Colonic mucosa (tissue), 4 donors: ENCODE data around the gene MED13L. TPM values are rescaled to one million over a fixed set of nuclear protein-coding genes. Genes with fewer than 3 reads are reported as not detected.

Experiments used
- DNase-seq: peaks from one replicate; pipeline ENCODE4 v3.0.0-alpha.2; 2020
- H3K27ac ChIP-seq: fragments of 200-600 bp; one replicate; pipeline ENCODE4 v1.8.0; 2021
- H3K27me3 ChIP-seq: fragments of 200-600 bp; one replicate; pipeline ENCODE4 v1.8.0; 2021
- H3K36me3 ChIP-seq: fragments of 200-600 bp; one replicate; pipeline ENCODE4 v1.8.0; 2021
- H3K4me1 ChIP-seq: fragments of 200-600 bp; one replicate; pipeline ENCODE4 v1.8.0; 2021; ENCODE audit warnings: mild to moderate bottlenecking
- H3K4me3 ChIP-seq: fragments of 200-600 bp; one replicate; pipeline ENCODE4 v1.8.0; 2021
- H3K9ac ChIP-seq, 2 donors: one replicate each; pipeline ENCODE4 v1.7.0; 2013; ENCODE audit warnings: control low read depth in 2 of 2, low read depth in 2 of 2, low read length in 2 of 2
- H3K9me3 ChIP-seq: fragments of 200-600 bp; one replicate; pipeline ENCODE4 v1.8.0; 2021
- CTCF ChIP-seq: fragments of 200-600 bp; IDR thresholded peaks from one replicate; pipeline ENCODE4 v1.8.0; 2022; ENCODE audit warnings: antibody characterized with exemption, mild to moderate bottlenecking
- intact Hi-C: fragments of 100-400 bp; cut with DNase I; formaldehyde crosslinking; loops from one replicate; pipeline ENCODE4 v1.14.1; 2022
- total RNA-seq, 2 donors: library from RNA; stranded (reverse); fragmentation: NEBNext Ultra II Directional in 1 of 2; extraction: Animal tissue kit (Norgen Biotek cat#: 25700) in 1 of 2; gene quantifications; one replicate each; pipeline ENCODE4 v1.2.1, GENCODE V29; 2021
- donor health status: healthy.
- donor health status: DM: no; HTN: no; CAD: no.
- donor health status: DM: no; HTN: no; CAD: no.

MED13L gene
- total RNA-seq, 2 donors from 2014 or later, result 73.8 to 92.6 TPM

DNA sequence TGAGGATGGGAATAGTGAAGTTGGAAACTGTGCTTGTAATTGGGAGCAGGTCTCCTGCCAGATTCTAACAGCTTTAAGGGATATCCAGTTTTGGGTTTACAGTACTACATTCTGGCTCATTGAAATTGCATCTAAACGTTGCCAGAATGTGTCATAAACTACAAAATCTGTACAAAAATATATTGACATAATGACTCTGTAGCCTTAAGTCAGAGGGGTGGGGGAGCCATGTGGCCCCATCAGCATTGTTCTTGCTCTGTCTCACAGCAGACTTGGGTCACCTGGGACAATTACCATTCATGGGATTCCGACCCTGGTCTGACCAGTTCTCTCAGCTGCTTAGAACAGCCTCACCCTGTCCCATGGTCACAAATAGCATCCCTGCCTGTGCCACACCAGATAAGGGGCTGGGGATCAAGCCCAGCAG, 43.3 kb upstream of the MED13L start:
- no peak for DNase-seq
- Histone ChIP-seq H3K9me3 (no peaks in the 10 kb centered on the region), H3K27me3 (no peaks in the 10 kb centered on the region), H3K4me3 (no peak overlapping the region), H3K9ac (no peak overlapping the region), H3K27ac (no peak overlapping the region), H3K36me3 (no peaks in the 10 kb centered on the region), H3K4me1 (no peaks in the 10 kb centered on the region)
- intact Hi-C loops, result no loop called here
- TF ChIP-seq CTCF, result no peak

DNA sequence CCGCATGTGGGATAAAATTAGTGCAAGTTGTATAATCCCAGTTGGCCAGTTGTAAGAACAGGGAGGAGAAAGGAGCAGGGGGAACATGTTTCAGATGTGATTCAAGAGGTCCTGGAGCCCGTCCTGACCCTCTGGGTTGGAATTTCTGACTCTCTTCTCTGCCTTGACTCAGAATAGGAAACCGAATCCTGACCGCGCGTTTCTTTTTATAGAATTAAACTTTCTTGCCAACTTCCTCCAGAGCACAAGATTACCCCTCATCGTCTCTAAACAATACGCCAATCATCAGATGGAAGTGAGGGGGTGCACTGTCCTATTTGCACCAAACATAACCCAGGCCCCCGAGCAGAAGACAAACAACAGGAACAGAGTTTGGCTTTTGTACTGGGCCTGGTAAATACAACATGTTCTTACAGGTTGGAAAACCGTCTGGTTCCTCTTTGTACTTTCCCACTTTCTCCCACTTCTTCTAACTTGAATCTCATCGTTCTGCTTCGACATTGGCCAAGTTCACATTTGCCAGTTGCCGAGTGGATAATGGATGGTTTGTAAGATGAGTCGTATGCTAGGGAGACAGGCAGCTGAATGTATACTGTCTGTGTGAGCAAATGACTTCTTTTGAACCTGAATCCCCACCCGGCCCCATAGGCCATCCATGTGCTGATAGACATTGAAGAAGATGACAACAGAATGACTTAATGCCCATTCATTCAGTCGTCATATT, 42.6 kb upstream of the MED13L start:
- H3K4me1 ChIP-seq, result no peaks in the 10 kb centered on the region
- H3K36me3 ChIP-seq, result no peaks in the 10 kb centered on the region
- no peak overlapping the region for H3K4me3 ChIP-seq
- intact Hi-C loops, result no loop called here
- H3K9ac ChIP-seq, result no peak overlapping the region
- peak; percentile 41 for DNase-seq
- no peaks in the 10 kb centered on the region for H3K9me3 ChIP-seq
- no peaks in the 10 kb centered on the region for H3K27me3 ChIP-seq
- peak overlapping the region; percentile 47 for H3K27ac ChIP-seq
- TF ChIP-seq CTCF, result no peak

GRCh38 chr12:116319233-116319897, 41.9 kb upstream of the MED13L start:
- H3K27me3 ChIP-seq, result no peaks in the 10 kb centered on the region
- H3K4me1 ChIP-seq, result no peaks in the 10 kb centered on the region
- H3K9me3 ChIP-seq, result no peaks in the 10 kb centered on the region
- peak overlapping the region; percentile 13 for H3K27ac ChIP-seq
- TF ChIP-seq CTCF, result no peak
- H3K9ac ChIP-seq, result no peak overlapping the region
- no peak overlapping the region for H3K4me3 ChIP-seq
- intact Hi-C loops, result no loop called here
- no peaks in the 10 kb centered on the region for H3K36me3 ChIP-seq
- no peak for DNase-seq

DNA sequence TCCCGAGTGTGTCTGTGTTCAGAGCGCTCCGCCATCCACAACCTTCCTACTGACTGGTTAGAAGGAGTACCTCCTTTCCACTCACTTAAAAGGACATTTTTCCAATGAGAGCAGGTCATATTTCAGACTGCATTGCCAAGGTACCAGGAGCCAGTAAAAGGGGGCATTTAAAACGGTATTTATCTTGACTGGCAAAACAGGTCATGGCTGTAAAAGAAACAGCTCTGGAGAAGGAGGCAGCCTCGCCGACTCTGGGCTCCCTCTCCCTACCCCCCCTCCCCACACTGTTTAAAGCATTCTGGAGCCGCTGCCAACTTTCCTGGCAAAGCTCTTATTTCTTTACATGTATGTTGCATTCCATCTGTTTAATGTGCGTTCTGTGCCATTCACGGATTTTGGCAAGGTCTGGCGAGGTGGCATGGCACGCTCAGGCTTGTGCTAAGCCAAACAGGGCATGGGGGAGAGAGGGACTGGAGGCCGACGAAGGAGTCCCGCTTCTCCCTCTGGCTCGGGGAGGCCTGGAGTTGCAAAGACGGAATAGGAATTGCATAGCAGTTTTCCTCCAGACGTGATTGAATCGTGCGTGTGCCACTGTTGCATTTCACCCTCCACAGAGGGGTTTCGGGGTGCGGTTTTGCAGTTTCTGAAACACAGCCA, 41.2 kb upstream of the MED13L start:
- intact Hi-C loops, result no loop called here
- no peak for TF ChIP-seq CTCF
- Histone ChIP-seq H3K27me3 (no peaks in the 10 kb centered on the region), H3K4me3 (no peak overlapping the region), H3K4me1 (no peaks in the 10 kb centered on the region), H3K27ac (no peak overlapping the region), H3K9me3 (no peaks in the 10 kb centered on the region), H3K9ac (no peak overlapping the region), H3K36me3 (no peaks in the 10 kb centered on the region)
- no peak for DNase-seq

GRCh38 chr12:116317986-116318575, 40.6 kb upstream of the MED13L start:
- H3K4me1 ChIP-seq, result no peaks in the 10 kb centered on the region
- H3K27me3 ChIP-seq, result no peaks in the 10 kb centered on the region
- no peaks in the 10 kb centered on the region for H3K36me3 ChIP-seq
- DNase-seq, result no peak
- H3K4me3 ChIP-seq, result no peak overlapping the region
- no peak overlapping the region for H3K27ac ChIP-seq
- intact Hi-C loops, result no loop called here
- H3K9ac ChIP-seq, result no peak overlapping the region
- no peaks in the 10 kb centered on the region for H3K9me3 ChIP-seq
- TF ChIP-seq CTCF, result no peak
